GM12872 (cell line): ENCODE data around the gene SLC28A2.

Experiments used
- CTCF ChIP-seq: IDR thresholded peaks from 3 replicates; pipeline ENCODE4 v1.5.1; 2011; ENCODE audit warnings: low read depth, mild to moderate bottlenecking, low read length, moderate library complexity; ENCODE audit not compliant: insufficient read depth

The SLC28A2 gene

GRCh38 chr15:45268135-45268534, 16.1 kb downstream of the SLC28A2 start:
- no peak for TF ChIP-seq CTCF

GRCh38 chr15:45274636-45275380, 22.8 kb downstream of the SLC28A2 start:
- TF ChIP-seq CTCF = no peak

- TF ChIP-seq CTCF = peak; percentile 52
These were observed 24.8 kb downstream of the SLC28A2 start for GRCh38 chr15:45276831-45277230.

- no peak for TF ChIP-seq CTCF
These were observed 27.1 kb downstream of the SLC28A2 start for GRCh38 chr15:45279024-45279698.

GRCh38 chr15:45285413-45285812, 33.4 kb downstream of the SLC28A2 start:
- TF ChIP-seq CTCF = no peak

GRCh38 chr15:45287390-45287956, 35.4 kb downstream of the SLC28A2 start:
- TF ChIP-seq CTCF = no peak

- TF ChIP-seq CTCF = no peak
These were observed 36.9 kb downstream of the SLC28A2 start for GRCh38 chr15:45288947-45289346.
